ENCODE measurements around the gene EFHD2.

Gene EFHD2

DNA sequence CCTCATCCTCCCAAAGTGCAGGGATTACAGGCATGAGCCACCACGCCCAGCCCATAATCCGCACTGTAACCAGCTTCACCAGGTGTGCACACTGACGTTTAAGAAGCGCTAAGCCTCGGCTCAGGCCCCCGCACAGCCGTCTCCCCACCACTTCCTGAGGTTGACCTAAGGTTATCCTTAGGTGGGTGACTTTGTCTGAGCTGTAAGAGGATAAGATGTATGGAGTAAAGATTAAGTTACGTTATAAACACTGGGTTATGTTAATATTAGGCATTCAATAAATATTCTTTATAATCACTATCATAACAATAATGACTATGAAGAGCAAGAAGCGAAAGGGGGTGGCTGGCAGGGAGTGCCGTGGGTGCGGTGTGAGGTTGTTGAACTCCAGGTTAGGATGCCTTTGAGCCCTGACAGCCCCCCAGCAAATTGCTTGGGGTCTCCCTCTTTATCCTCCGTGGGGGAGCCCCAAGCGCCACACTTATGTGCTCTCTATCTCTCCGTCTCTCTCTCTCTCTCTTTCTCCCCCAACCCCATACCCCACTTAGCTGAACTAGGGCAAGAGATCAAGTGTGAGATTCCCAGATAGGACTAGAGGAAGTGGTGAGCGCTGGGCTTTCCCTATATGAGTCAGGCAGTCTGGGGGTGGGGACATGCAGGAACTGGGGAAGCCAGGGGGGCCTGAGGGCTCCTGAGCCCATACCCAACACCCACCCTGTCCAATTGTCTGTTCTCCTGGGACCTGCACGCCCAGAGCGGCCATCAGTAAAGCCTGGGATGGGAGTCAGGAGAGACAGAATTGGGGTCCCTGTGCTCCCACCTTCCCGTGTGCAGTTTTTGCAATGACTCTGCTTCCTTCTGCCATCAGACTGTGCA, 7.6 kb downstream of the EFHD2 start:
- peaks cover 0 to 9% (median 6%) of the 10 kb centered on the region in 3 donors for H3K36me3 ChIP-seq
- intact Hi-C loops (cut with DNase I; ENCODE audit: low total_unique reads) = no loop called here
- no peaks in the 10 kb centered on the region for H3K9me3 ChIP-seq
- TF ChIP-seq, protein P1, sequence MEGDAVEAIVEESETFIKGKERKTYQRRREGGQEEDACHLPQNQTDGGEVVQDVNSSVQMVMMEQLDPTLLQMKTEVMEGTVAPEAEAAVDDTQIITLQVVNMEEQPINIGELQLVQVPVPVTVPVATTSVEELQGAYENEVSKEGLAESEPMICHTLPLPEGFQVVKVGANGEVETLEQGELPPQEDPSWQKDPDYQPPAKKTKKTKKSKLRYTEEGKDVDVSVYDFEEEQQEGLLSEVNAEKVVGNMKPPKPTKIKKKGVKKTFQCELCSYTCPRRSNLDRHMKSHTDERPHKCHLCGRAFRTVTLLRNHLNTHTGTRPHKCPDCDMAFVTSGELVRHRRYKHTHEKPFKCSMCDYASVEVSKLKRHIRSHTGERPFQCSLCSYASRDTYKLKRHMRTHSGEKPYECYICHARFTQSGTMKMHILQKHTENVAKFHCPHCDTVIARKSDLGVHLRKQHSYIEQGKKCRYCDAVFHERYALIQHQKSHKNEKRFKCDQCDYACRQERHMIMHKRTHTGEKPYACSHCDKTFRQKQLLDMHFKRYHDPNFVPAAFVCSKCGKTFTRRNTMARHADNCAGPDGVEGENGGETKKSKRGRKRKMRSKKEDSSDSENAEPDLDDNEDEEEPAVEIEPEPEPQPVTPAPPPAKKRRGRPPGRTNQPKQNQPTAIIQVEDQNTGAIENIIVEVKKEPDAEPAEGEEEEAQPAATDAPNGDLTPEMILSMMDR (IDR thresholded peaks at IDR 0.05) = no peak
- no peak overlapping the region for H3K27ac ChIP-seq
- H3K4me1 ChIP-seq = peaks cover 0 to 23% (median 4%) of the 10 kb centered on the region in 4 donors
- no peak overlapping the region for H3K4me3 ChIP-seq
- H3K27me3 ChIP-seq = no peaks in the 10 kb centered on the region
- peak in 1 of 2 donors; percentile 54 for DNase-seq

DNA sequence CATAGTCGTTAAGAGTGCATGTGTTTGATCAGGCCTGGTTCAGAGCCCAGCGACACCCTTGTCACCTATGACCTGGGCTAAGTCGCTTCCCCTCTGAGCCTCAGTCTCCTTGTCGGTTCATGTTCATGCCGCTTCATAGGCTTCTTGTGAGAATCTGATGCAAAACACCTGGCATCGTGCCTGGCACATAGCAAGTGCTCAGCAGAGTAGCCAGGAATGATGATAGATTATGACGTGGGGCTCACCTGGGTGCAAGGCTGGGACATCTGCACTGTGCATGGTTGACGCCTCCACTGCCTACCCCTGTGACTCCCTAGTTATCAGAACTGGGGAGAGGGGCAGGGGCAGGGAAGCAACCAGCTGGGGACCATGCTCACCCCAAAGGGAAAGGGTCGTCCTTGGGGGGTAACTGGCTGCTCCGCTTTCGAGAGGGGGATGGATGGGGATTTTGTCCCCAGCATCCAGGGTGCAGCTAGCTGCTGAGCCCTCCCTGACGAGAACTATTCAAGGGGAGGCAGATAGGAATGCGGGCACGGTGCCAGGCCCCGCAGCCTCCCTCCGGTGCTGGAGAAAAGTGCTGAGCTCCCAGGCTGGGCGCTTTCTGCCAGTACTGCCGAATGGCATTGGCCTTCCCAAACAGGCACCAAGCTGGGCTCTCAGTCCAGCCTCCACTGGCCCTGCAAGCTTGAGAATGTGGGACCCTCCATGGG, 9.3 kb downstream of the EFHD2 start:
- TF ChIP-seq, protein P1 (IDR thresholded peaks at IDR 0.05) = no peak
- Histone ChIP-seq H3K27me3 (no peaks in the 10 kb centered on the region), H3K4me1 (peaks cover 0 to 13% (median 3%) of the 10 kb centered on the region in 4 donors), H3K9me3 (no peaks in the 10 kb centered on the region), H3K27ac (no peak overlapping the region), H3K4me3 (no peak overlapping the region), H3K36me3 (peaks cover 0 to 5% (median 5%) of the 10 kb centered on the region in 3 donors)
- no peak for DNase-seq
- intact Hi-C loops (cut with DNase I; ENCODE audit: low total_unique reads) = no loop called here

DNA sequence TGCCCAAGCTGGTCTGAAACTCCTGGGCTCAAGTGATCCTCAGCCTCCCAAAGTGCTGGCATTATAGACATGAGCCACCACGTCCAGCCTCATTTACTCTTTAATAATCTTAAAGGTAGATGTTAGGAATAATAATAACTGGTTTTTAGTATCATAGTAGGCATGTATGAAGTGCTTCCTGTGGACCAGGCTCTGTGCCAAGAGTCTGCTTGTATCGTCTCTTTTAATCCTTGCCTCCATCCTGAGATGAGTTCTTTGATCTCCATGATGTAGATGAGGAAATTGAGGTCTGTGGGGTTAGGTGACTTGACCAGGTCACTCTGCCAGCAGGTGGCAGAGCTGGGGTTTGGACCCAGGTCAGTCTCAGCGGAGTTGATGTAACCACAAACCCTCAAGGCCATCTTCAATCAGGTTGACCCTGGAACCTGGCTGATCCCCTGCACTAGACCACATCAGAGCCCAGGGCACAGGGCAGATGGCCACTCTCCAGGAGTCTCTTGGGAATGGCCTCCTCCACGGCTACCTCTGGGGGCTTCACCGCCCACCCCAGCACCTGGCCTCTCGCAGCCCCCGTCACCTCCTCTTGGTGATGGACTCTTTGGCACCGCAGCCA, 11.3 kb downstream of the EFHD2 start:
- Histone ChIP-seq H3K27ac (no peak overlapping the region), H3K36me3 (peaks cover 0 to 10% (median 6%) of the 10 kb centered on the region in 3 donors), H3K27me3 (no peaks in the 10 kb centered on the region), H3K9me3 (no peaks in the 10 kb centered on the region), H3K4me1 (peaks cover 0 to 9% (median 1%) of the 10 kb centered on the region in 4 donors), H3K4me3 (no peak overlapping the region)
- intact Hi-C loops (cut with DNase I; ENCODE audit: low total_unique reads) = no loop called here
- TF ChIP-seq, protein P1 (IDR thresholded peaks at IDR 0.05) = no peak
- DNase-seq = no peak

DNA sequence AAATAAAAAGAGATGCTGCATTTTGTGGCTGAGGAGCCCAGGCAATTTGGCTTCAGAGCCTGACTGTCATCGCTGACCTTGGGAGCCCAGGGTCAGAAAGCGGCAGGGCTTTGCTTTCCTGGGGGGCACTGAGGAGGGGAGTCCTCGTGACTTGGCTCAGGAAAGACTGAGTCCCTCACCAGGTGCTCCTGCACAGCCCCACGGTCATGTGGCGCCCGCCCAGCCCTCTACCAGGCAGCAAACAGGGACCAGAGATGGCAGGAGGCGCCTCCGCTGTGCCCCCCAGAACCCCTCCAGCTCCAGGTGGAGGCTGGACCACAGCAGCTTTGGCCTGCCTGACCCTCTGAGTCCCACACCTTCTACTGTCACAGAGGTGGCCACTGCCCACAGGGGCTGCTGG, 13.2 kb downstream of the EFHD2 start:
- H3K36me3 ChIP-seq = peaks cover 0 to 27% (median 25%) of the 10 kb centered on the region in 3 donors
- intact Hi-C loops (cut with DNase I; ENCODE audit: low total_unique reads) = no loop called here
- peaks cover 0 to 5% (median 0%) of the 10 kb centered on the region in 4 donors for H3K4me1 ChIP-seq
- H3K9me3 ChIP-seq = no peaks in the 10 kb centered on the region
- no peaks in the 10 kb centered on the region for H3K27me3 ChIP-seq
- no peak overlapping the region for H3K4me3 ChIP-seq
- H3K27ac ChIP-seq = no peak overlapping the region
- DNase-seq = no peak
- TF ChIP-seq, protein P1 (IDR thresholded peaks at IDR 0.05) = no peak

DNA sequence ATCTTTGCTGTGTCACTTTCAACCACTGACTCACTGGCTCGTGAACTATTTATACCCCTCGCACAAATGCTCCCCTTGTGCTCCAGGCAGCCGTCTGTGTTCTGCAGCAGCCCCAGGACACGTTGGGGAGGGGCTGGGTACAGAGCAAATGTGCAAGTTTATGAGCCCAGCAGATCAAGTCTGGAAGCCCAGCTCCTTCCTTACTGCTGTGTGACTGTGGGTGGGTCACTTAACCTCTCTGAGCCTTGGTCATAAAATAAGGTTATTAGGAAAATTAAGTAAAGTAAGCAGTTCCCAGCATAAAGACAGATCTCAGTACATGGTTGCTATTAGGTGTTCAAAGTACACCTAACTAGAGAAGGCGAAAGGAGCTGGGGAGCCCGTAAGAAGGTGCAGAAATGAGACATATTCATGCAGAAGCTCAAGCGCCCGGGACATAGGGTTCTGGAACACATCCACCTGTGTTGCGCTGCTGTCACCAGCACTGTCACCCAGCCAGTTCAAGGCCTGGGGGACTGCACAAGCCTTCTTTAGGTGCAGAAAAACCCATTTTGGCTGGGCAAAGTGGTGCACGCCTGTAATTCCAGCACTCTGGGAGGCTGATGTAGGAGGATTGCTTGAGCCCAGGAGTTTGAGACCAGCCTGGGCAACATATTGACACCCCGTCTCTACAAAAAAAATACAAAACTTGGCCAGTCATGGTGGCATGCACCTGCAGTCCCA, 13.8 kb downstream of the EFHD2 start:
- Histone ChIP-seq H3K36me3 (peaks cover 0 to 31% (median 29%) of the 10 kb centered on the region in 3 donors), H3K4me1 (peaks cover 0 to 5% (median 0%) of the 10 kb centered on the region in 4 donors), H3K27me3 (no peaks in the 10 kb centered on the region), H3K4me3 (no peak overlapping the region), H3K9me3 (no peaks in the 10 kb centered on the region), H3K27ac (no peak overlapping the region)
- DNase-seq = no peak
- TF ChIP-seq, protein P1 (IDR thresholded peaks at IDR 0.05) = no peak
- intact Hi-C loops (cut with DNase I; ENCODE audit: low total_unique reads) = no loop called here

Measured in tibial artery (tissue), 4 donors.